DOHH2 (cell line): ENCODE data around the gene CDHR2.

ENCODE experiments used
- EZH2phosphoT487 ChIP-seq: fragments of 200-600 bp; sonication (generic); IDR thresholded peaks from 2 replicates; pipeline ENCODE4 v1.6.1; 2017; ENCODE audit warnings: borderline replicate concordance, mild to moderate bottlenecking, antibody characterized with exemption, low read length, moderate library complexity, mixed read lengths
- TF ChIP-seq, protein P1 (sequence below): fragments of 200-600 bp; sonication (generic); IDR thresholded peaks from one replicate; pipeline ENCODE4 v1.5.1; 2014; ENCODE audit warnings: antibody characterized with exemption, mild to moderate bottlenecking, low read depth, low read length; ENCODE audit not compliant: poor library complexity, severe bottlenecking

- TF ChIP-seq, protein P1, sequence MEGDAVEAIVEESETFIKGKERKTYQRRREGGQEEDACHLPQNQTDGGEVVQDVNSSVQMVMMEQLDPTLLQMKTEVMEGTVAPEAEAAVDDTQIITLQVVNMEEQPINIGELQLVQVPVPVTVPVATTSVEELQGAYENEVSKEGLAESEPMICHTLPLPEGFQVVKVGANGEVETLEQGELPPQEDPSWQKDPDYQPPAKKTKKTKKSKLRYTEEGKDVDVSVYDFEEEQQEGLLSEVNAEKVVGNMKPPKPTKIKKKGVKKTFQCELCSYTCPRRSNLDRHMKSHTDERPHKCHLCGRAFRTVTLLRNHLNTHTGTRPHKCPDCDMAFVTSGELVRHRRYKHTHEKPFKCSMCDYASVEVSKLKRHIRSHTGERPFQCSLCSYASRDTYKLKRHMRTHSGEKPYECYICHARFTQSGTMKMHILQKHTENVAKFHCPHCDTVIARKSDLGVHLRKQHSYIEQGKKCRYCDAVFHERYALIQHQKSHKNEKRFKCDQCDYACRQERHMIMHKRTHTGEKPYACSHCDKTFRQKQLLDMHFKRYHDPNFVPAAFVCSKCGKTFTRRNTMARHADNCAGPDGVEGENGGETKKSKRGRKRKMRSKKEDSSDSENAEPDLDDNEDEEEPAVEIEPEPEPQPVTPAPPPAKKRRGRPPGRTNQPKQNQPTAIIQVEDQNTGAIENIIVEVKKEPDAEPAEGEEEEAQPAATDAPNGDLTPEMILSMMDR: no peak
- TF ChIP-seq EZH2phosphoT487: no peak
Measured at GRCh38 chr5:176500511-176500910, 48.6 kb upstream of the CDHR2 start.
